Endothelial cell of umbilical vein (primary cell): Measurements from ENCODE around the gene MDM1. TPM values are rescaled to one million over a fixed set of nuclear protein-coding genes. Genes with fewer than 3 reads are reported as not detected.

Experiments used
- BruUV-seq: library from RNA; stranded (reverse); fragments of 400-500 nt; replicated peaks from 2 replicates; lab custom pipeline; 2021; lab: Mats Ljungman, UMichigan
- CTCF ChIA-PET: fragments of 300-600, 350-600 bp; sonication (Branson Sonifier 250); formaldehyde crosslinking; loops from one replicate; lab custom pipeline; 2021; ENCODE audit warnings: antibody characterized with exemption, inconsistent platforms; lab: Charles Lee
- POLR2A ChIA-PET: fragments of 300-600, 350-600 bp; sonication (Branson Sonifier 250); formaldehyde crosslinking; loops from one replicate; lab custom pipeline; 2021; ENCODE audit warnings: antibody characterized with exemption, inconsistent platforms; lab: Charles Lee
- DNase-seq: peaks from one replicate; pipeline ENCODE4 v3.0.0-alpha.2; 2011; ENCODE audit warnings: low read depth, low spot score
- FAIRE-seq: peaks from 2 replicates; lab custom pipeline; 2011; peaks lifted over from hg19 to GRCh38; lab: Jason Lieb, UNC
- H2AFZ ChIP-seq: 2 replicates; pipeline ENCODE4 v1.6.0; 2012; ENCODE audit warnings: low read depth, low read length, control low read depth, inconsistent platforms
- H3K27ac ChIP-seq: 2 replicates; pipeline ENCODE4 v1.5.1; 2011; ENCODE audit warnings: low read depth, mild to moderate bottlenecking, control low read depth, low read length, moderate library complexity; ENCODE audit not compliant: insufficient read depth
- H3K27me3 ChIP-seq, 2 experiments: 2 replicates each; pipeline versions ENCODE4 v1.6.0 to v1.6.1; 2011; ENCODE audit warnings: low read length in 2 of 2, mixed read lengths in 1 of 2; ENCODE audit not compliant: control insufficient read depth in 2 of 2, insufficient read depth in 2 of 2
- H3K36me3 ChIP-seq, 2 experiments: 2 replicates in 1 of 2; 3 replicates in 1 of 2; pipeline ENCODE4 v1.5.1; 2011; ENCODE audit warnings: low read length in 2 of 2, mild to moderate bottlenecking in 1 of 2, moderate library complexity in 1 of 2; ENCODE audit not compliant: control insufficient read depth in 2 of 2, insufficient read depth in 2 of 2; ENCODE audit errors: extremely low read depth in 1 of 2
- H3K4me1 ChIP-seq: 3 replicates; pipeline ENCODE4 v1.5.1; 2011; ENCODE audit warnings: mild to moderate bottlenecking, low read length; ENCODE audit not compliant: control insufficient read depth, insufficient read depth; ENCODE audit errors: extremely low read depth
- H3K4me2 ChIP-seq: 2 replicates; pipeline ENCODE4 v1.6.1; 2011; ENCODE audit warnings: low read length, control low read depth, mixed read lengths; ENCODE audit not compliant: insufficient read depth
- H3K4me3 ChIP-seq, 3 experiments: fragments of 200-600 bp in 1 of 3; sonication (generic), shearing (Covaris generic) in 1 of 3; replicated peaks in 1 of 3; 2 replicates each; pipeline ENCODE4 v1.5.1; 2011 to 2016; ENCODE audit warnings: control low read depth in 3 of 3, low read length in 3 of 3, mild to moderate bottlenecking in 2 of 3, inconsistent platforms in 1 of 3, low read depth in 1 of 3, moderate library complexity in 1 of 3; ENCODE audit not compliant: insufficient read depth in 1 of 3
- H3K79me2 ChIP-seq: 2 replicates; pipeline ENCODE4 v1.6.0; 2012; ENCODE audit warnings: low read length, inconsistent platforms; ENCODE audit not compliant: control insufficient read depth, insufficient read depth
- H3K9ac ChIP-seq: replicated peaks from 2 replicates; pipeline ENCODE3; 2011; ENCODE audit warnings: low read length, control low read depth; ENCODE audit not compliant: insufficient read depth; ENCODE audit errors: extremely low read depth
- H3K9me1 ChIP-seq: replicated peaks from 3 replicates; pipeline ENCODE4 v1.6.0; 2011; ENCODE audit warnings: mild to moderate bottlenecking, low read length; ENCODE audit not compliant: control insufficient read depth, insufficient read depth; ENCODE audit errors: extremely low read depth
- H3K9me3 ChIP-seq: replicated peaks from 2 replicates; pipeline ENCODE4 v1.5.1; 2012; ENCODE audit warnings: low read length, inconsistent platforms; ENCODE audit not compliant: control insufficient read depth, insufficient read depth
- H4K20me1 ChIP-seq: replicated peaks from 2 replicates; pipeline ENCODE3; 2011; ENCODE audit warnings: mild to moderate bottlenecking, low read length; ENCODE audit not compliant: control insufficient read depth, insufficient read depth; ENCODE audit errors: extremely low read depth
- CTCF ChIP-seq, 2 donors: IDR thresholded peaks; 1 replicate in 1 of 2; 2 replicates in 1 of 2; pipeline ENCODE4 v1.5.1; 2011; ENCODE audit warnings: low read length in 2 of 2, mild to moderate bottlenecking in 2 of 2, moderate library complexity in 2 of 2, control low read depth in 1 of 2, inconsistent platforms in 1 of 2, low read depth in 1 of 2; ENCODE audit not compliant: insufficient read depth in 1 of 2; ENCODE audit errors: extremely low read depth in 1 of 2
- EZH2 ChIP-seq: IDR thresholded peaks from 2 replicates; pipeline ENCODE4 v1.6.1; 2012; ENCODE audit warnings: borderline replicate concordance, low read depth, mild to moderate bottlenecking, moderate library complexity, low read length, inconsistent platforms; ENCODE audit not compliant: severe bottlenecking
- FOS ChIP-seq: IDR thresholded peaks from 2 replicates; pipeline ENCODE4 v1.6.1; 2011; ENCODE audit warnings: mild to moderate bottlenecking, low read length, moderate library complexity, borderline replicate concordance; ENCODE audit not compliant: insufficient read depth
- GATA2 ChIP-seq: IDR thresholded peaks from 2 replicates; pipeline ENCODE4 v1.7.0; 2011; ENCODE audit warnings: low read depth, mild to moderate bottlenecking, moderate library complexity, mixed read lengths, low read length; ENCODE audit not compliant: insufficient read length, insufficient read depth
- JUN ChIP-seq: IDR thresholded peaks from 2 replicates; pipeline ENCODE4 v1.6.1; 2011; ENCODE audit warnings: borderline replicate concordance, low read depth; ENCODE audit not compliant: insufficient read length, insufficient read depth
- MAX ChIP-seq: IDR thresholded peaks from 2 replicates; pipeline ENCODE4 v1.6.1; 2011; ENCODE audit not compliant: insufficient read depth, insufficient read length
- MYC ChIP-seq: IDR thresholded peaks from one replicate; pipeline ENCODE4 v1.6.1; 2011; ENCODE audit warnings: mild to moderate bottlenecking, low read depth, low read length
- POLR2A ChIP-seq: IDR thresholded peaks from 2 replicates; pipeline ENCODE4 v1.6.1; 2012; ENCODE audit warnings: low read depth, mild to moderate bottlenecking, control low read depth, low read length
- POLR2AphosphoS5 ChIP-seq: IDR thresholded peaks from 2 replicates; pipeline ENCODE4 v1.6.1; 2012; ENCODE audit warnings: low read depth, mild to moderate bottlenecking, control low read depth, low read length, moderate library complexity; ENCODE audit not compliant: insufficient read depth
- dilution Hi-C: fragments of 300-500 bp; cut with MboI; formaldehyde crosslinking; loops from one replicate; pipeline ENCODE4 v1.15.0; 2019; ENCODE audit warnings: low sequenced_read_pairs; ENCODE audit not compliant: extremely low pct_ligation_motif_present
- intact Hi-C: fragments of 100-400 bp; cut with micrococcal nuclease; formaldehyde crosslinking; loops from one replicate; pipeline ENCODE4 v1.10.0; 2022
- polyA plus RNA-seq, 4 experiments: library from polyadenylated mRNA; depleted of rRNA in 3 of 4; stranded (reverse) in 3 of 4; unstranded in 1 of 4; fragments of >200 nt; gene quantifications; 2 replicates each; pipeline versions ENCODE4 v1.2.1 to v1.2.3, GENCODE V29; 2011 to 2012; ENCODE audit warnings: missing spikeins in 1 of 4
- total RNA-seq: library from RNA; stranded (reverse); gene quantifications from 2 replicates; pipeline ENCODE4 v1.2.3, GENCODE V29; 2021

MDM1 gene
- total and polyA plus RNA-seq, 2 donors (not counting 3 experiments of a cell fraction or from before 2014, with no cell fraction given), result 4.3 to 12.5 TPM

GRCh38 chr12:68276402-68276930, 55.7 kb downstream of the MDM1 start:
- Histone ChIP-seq H3K9me1 (no peaks in the 10 kb centered on the region), H3K27ac (no peak overlapping the region), H3K36me3 (no peaks in the 10 kb centered on the region), H4K20me1 (no peaks in the 10 kb centered on the region), H3K4me2 (no peak overlapping the region), H3K9me3 (no peaks in the 10 kb centered on the region), H2AFZ (no peak overlapping the region), H3K9ac (no peak overlapping the region), H3K4me3 (no peak overlapping the region), H3K4me1 (peaks cover 11% of the 10 kb centered on the region), H3K79me2 (no peaks in the 10 kb centered on the region), H3K27me3 (peaks cover 0 to 2% of the 10 kb centered on the region in 2 experiments)
- dilution Hi-C loops, result no loop called here
- CTCF ChIA-PET, result no interaction called here
- no TSS peak for BruUV-seq
- DNase-seq, result no peak
- no peak for FAIRE-seq
- POLR2A ChIA-PET, result no interaction called here
- intact Hi-C loops, result no loop called here
- TF ChIP-seq POLR2AphosphoS5, result no peak
- no peak for TF ChIP-seq GATA2
- TF ChIP-seq FOS, result no peak
- no peak for TF ChIP-seq POLR2A
- TF ChIP-seq MAX, result no peak
- TF ChIP-seq MYC, result no peak
- no peak for TF ChIP-seq CTCF (IDR thresholded peaks at IDR 0.05; ENCODE audit: extremely low read depth in 1 of 2, insufficient read depth in 1 of 2, low read depth in 1 of 2, low read length in 2 of 2)
- TF ChIP-seq JUN, result no peak
- no peak for TF ChIP-seq EZH2
